HEK293T (cell line): ENCODE data around the gene ANKRD29.

ENCODE experiments used
- BHLHE40 ChIP-seq: fragments of 450-650 bp; IDR thresholded peaks from 2 replicates; pipeline ENCODE4 v1.6.1; 2016; ENCODE audit warnings: mild to moderate bottlenecking, moderate library complexity, borderline replicate concordance
- ELF4 ChIP-seq: fragments of 450-650 bp; IDR thresholded peaks from 2 replicates; pipeline ENCODE4 v1.6.1; 2017; ENCODE audit warnings: antibody characterized with exemption
- FOXA1 ChIP-seq: fragments of 450-650 bp; IDR thresholded peaks from 2 replicates; pipeline ENCODE4 v1.6.1; 2016; ENCODE audit warnings: mild to moderate bottlenecking
- FOXM1 ChIP-seq: fragments of 450-650 bp; IDR thresholded peaks from 2 replicates; pipeline ENCODE4 v1.6.1; 2017; ENCODE audit warnings: mild to moderate bottlenecking, borderline replicate concordance
- HDGF ChIP-seq: fragments of 450-650 bp; IDR thresholded peaks from 2 replicates; pipeline ENCODE4 v1.6.1; 2017; ENCODE audit warnings: antibody characterized with exemption, borderline replicate concordance
- SP1 ChIP-seq: fragments of 450-650 bp; IDR thresholded peaks from 2 replicates; pipeline ENCODE4 v1.6.1; 2017

- TF ChIP-seq FOXM1 (no peak), SP1 (no peak), ELF4 (no peak), FOXA1 (no peak), HDGF (no peak), BHLHE40 (no peak)
Observed at GRCh38 chr18:23627970-23628369, 34.7 kb downstream of the ANKRD29 start.
